Stimulated activated CD8-positive, alpha-beta memory T cell treated with anti-CD3 and anti-CD28 coated beads, Interleukin-12 subunit alpha, Interleukin-12 subunit beta, amount 100 ng/mL, for 4 hours (primary cell): ENCODE data around the gene RNU6-1.

Experiments
- DNase-seq: peaks from one replicate; pipeline ENCODE4 v3.0.0-alpha.2; 2020; ENCODE audit warnings: low read depth

The RNU6-1 gene

DNA sequence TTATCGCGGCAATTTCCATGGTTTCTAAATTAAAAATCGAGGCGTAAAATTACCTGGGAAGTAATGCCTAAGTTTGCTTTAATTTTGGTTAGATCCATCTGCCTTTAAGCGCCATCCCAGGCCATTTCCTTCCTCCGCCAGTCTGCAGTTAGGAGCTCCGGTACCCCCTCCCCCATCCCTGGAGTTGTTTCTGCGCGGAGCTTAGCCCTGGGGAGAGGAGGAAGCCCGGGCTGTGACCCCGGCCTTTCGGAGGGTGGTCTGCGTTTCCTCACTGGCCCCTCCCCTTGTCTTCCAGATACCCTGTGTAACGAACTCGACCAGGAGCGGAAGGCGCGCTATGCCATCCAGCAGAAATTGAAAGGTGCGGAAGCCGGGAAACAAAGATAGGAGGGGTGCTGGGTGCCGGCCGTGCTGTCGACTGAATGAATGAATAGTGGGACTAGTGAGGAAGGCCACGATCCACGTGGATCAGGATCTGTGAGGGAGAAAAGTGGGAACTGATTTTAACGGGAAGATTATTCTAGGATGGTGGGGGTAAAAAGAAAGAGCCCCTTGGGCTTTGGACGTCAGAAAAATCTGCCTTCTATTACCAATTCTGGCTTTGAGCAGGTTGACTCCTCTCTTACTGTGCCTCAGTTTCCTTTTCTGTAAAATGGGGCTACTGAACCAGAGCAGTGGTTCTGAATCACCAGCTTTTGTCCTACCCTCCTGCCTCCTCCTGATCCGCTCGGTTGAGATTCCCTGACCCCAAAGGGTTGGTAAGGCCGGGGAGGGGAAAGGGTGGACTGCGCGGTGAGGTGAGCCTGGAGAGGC lies 6.7 kb downstream of the RNU6-1 start:
- no peak for DNase-seq

DNA sequence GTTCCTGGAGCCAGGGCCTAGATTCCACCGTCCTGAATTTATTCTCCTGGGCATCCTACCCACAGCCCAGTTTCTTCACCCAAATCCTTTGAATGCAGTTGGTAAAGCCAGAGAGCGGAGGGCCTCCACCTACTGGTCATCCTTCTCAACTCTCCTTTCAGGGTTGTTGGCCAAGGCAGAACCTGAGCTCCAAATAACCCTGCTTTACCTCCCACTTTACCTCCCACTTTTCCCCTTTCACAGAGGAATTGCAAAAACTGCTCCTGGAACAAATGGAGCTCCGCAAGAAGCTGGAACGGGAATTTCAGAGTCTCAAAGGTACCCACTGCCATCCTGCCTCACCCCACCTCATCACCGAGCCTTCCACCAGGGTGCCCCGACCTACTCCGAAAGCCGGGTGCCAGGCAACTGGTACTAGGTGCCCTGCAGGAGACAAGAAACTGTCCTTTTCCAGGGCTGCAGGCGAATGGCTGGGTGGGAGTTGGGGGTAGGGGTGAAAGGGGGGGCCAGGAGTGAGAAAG lies 7.8 kb downstream of the RNU6-1 start:
- DNase-seq: no peak

DNA sequence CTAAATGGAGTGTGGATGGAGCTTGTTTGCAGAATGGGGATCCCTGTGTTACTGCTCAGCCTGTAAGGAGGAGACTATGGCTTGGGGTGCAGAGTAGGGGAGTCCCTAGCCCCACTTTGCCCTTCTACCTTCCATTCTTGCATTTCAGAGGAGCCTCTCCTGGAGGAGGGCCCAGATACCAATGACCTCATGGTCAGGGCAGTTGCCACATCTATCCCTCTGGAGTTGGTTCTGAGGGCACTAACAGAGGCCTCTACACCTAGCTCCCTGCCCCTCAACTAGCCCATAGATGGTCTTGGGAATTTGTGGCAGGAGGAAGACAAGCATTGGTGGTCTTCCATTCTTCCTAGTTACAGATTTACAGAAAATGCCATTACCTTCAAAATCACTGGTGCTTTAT lies 8.5 kb downstream of the RNU6-1 start:
- no peak for DNase-seq

DNA sequence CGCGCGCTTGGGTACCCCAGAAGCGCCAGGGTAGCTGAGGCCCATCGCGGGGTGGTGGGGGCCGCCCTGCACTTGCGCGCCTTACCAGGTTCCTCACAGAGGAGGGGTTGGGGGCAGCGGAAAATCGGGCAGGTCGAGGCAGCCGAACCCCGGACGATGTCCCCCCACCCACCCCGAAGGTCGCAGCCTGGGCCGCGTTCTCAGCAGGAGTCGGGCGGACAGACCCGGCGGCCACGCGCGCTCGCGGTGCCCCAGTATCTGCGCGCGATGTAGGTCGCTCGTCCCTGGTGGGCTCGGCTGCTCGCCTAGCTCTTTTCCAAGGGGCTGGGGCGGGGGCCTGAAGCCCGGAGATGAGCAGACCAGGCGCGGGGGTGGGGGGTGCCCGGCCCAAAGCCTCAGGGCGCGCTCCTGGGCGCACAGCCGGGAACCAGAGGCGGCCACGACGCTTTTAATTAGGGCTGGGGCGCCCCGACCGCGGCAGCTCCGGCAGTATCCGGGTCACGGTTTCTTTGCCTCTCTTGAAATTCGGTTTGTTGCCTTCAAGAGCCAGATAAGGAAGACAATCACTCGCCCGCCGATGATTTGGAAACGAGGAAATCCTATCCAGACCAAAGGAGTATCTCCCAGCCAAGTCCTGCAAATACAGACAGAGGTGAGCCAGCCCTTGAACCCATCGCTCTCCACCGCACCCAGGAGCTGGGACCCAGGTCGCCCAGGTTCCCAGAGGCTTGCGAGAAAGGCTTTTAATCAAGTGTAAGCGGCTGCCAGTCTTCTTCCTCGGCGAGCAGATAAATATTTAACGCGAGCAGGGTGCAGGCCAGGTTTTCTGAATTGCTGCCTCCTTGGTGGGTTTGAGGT lies 10.0 kb downstream of the RNU6-1 start:
- DNase-seq: no peak

DNA sequence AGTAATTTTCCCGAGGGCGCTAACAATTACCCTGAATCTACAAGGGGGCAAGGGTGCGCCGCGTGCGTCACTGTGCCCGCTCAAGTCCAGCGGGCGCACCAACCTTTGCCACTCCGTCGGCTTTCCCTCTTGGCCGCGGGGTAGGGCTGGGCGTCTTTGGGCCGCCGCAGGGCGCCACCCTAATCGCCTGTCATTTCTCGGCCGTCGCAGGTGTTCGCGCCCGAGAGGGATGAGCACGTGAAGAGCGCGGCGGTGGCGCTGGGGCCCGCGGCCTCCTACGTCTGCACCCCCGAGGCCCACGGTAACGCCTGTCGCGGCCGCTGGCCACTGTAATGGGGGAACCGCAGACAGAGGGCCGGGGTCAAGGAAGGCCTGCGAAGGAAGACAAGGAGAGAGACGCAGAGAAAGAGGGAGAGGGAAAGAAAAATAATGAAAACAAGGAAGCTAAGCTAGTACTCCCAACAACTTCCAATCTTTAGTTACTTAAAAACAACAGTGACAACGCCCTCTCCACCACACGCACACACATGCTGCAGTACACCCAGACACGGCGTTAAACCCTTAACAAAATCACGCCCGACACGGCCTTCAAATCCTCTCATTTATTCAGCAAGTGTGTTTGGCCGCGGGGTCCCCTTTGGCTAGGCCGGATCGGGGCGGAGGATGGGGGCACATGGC lies 10.7 kb downstream of the RNU6-1 start:
- no peak for DNase-seq

DNA sequence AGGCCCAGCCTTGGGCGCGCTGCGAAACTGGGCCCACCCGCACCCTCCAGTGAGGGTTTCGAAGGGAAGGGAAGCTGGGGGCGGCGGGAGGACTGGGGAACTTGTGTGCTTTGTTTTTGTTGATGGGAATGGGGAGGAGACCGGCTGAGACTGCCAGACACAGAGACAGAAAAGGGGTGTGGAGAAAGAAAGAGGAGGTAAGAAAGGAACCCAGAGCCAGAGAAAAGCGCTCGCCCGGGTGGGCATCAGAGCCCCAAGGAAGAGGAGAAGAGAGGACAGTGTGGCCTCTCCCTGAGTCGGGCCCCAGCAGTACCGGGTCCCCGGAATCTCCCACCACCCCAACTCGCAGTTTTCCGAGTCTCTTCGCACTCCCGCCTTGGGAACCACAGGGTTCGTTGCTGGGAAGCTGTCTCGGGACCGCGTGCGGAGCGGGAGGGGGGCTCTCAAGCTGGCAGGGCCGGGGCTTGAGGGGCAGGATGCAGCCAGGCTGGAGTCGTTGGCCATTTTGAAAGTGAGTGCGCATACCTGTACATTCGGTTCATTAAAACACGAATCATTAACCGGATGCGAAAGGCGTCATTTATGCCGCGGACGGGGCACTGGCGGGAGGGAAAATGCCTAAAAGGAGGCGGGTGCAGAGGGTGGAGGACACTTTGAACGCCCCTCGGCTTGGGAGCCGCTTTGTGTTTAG lies 11.4 kb downstream of the RNU6-1 start:
- no peak for DNase-seq

DNA sequence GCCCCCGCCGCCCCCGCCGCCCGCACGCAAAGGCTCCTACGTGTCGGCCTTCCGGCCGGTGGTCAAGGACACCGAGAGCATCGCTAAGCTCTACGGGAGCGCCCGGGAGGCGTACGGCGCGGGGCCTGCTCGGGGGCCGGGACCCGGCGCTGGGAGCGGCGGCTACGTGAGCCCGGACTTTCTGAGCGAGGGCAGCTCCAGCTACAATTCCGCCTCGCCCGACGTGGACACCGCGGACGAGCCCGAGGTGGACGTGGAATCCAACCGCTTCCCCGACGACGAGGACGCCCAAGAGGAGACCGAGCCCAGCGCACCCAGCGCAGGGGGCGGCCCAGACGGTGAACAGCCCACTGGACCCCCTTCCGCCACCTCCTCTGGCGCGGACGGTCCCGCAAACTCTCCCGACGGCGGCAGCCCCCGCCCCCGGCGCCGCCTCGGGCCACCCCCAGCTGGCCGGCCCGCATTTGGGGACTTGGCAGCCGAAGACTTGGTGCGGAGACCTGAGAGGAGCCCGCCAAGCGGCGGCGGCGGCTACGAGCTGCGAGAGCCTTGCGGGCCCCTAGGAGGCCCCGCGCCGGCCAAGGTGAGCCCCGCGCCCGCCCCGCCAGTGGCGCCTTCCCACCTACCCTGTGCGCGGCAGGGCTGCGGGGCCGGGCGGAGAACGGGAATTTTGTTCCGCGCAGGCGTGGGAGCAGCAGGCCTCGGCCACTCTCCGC lies 12.1 kb downstream of the RNU6-1 start:
- DNase-seq: no peak

DNA sequence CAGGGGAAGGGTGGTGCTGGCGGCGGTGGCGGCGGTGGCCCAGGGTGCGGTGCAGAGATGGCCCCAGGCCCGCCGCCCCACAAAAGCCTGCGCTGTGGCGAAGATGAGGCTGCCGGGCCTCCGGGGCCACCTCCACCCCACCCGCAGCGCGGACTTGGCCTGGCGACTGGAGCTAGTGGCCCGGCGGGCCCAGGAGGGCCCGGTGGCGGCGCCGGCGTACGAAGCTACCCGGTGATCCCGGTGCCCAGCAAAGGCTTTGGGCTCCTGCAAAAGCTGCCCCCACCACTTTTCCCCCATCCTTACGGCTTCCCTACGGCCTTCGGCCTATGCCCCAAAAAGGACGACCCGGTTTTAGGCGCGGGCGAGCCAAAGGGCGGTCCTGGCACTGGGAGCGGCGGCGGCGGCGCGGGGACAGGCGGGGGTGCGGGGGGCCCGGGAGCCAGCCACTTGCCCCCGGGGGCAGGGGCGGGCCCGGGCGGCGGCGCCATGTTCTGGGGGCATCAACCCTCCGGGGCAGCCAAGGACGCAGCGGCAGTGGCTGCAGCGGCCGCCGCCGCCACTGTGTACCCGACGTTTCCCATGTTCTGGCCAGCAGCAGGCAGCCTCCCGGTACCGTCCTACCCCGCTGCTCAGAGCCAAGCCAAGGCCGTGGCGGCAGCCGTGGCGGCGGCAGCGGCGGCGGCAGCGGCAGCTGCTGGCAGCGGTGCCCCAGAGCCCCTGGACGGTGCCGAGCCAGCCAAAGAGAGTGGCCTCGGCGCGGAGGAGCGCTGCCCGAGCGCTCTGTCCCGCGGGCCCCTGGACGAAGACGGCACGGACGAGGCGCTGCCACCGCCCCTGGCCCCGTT lies 12.9 kb downstream of the RNU6-1 start:
- DNase-seq: no peak

DNA sequence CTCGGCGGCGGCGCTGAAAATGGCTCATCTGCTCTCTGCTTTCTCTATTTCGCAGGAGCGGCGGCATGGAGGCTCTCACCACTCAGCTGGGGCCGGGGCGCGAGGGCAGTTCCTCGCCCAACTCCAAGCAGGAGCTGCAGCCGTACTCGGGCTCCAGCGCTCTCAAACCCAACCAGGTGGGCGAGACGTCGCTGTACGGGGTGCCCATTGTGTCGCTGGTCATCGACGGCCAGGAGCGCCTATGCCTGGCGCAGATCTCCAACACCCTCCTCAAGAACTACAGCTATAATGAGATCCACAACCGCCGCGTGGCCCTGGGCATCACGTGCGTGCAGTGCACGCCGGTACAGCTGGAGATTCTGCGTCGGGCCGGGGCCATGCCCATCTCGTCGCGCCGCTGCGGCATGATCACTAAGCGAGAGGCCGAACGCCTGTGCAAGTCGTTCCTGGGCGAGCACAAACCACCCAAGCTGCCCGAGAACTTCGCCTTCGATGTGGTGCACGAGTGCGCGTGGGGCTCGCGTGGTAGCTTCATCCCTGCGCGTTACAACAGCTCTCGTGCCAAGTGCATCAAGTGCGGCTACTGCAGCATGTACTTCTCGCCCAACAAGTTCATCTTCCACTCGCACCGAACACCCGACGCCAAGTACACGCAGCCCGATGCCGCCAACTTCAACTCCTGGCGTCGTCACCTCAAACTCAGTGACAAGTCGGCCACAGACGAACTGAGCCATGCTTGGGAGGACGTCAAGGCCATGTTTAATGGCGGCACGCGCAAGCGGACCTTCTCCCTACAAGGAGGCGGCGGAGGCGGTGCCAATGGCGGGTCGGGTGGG lies 13.7 kb downstream of the RNU6-1 start:
- no peak for DNase-seq

DNA sequence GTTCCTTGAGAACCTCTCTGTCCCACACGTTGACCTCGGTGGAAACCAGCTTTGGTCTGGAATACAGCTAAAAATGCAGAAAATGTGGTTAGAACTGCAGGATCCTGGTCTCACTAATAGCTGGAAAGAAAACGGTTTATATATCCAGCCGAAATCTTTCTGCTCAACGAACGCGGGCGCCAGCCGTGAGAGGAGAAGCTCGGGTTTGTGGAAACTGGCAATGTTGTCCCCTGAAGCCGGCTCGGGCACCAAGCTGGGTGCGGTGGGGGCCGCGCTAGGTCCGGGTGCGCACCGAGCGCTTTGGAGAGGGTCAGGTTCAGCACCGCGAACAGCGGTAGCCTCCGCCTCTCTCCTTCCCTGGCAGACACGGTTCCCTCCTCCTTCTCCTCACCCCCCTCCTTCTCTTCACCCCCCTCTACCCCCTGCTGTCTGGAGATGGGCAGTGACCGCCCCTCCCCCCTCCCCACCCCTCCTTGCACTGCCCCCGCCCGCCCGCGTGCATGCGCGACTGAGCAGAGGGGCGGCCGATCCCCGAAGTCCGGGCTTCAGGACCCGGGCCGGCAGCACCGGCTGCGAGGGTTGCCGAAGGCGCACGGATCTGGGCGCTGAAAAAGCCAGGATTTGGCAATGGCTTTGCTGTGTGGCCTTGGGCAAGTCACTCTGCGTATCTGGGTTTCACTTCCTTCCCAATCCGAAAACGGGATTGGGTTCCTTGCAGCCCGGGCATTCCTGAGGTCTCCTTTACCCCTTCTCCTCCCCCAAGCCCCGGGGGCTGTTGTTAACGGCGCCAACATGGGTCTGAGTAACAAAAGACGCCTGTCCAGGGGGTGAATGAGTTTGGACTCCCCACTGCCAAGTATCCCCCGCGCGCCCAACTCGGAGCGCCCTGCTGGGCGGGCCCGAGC lies 14.6 kb downstream of the RNU6-1 start, which contains the start of gene SKOR1:
Gene SKOR1, plus strand, starts transcription at position 534 of the 905 bp plus-strand sequence. Its CDS starts 94 bp downstream, at position 628.
- no peak for DNase-seq

DNA sequence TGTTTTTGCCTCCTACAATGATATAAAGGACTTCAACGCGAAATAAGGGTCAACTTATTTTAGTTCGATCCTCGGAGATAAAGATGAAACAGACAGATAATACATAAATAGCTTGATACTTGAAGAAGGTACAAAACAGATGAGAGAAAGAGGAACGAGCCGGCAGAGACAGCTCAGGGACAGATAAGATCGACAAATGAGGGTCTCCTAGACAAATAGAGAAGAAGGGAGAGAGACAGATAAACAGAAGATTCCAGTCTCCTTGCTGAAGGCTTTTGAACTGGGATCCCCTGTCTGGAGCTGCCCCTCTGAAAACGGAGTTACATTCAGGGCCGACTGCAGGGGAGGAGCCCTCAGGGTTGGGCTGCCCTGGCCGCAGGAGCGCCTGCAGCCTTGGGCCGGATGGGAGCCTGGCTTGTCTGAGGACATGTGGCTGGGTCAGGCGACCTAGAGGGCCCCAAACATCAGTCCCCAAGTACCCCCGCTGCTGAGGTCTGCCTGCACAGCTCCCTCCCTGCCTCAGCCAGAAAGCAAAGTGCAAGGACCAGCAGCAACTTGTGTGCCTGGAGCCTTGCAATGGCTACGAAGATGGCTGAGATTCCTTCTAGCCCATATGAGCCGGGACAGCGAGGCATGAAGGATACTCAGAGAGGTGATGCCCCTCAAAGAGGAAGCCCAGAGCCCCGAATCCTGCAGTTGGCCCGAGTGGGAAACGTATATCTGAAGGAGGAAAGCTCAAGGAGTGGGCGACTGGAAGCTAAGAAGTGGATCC lies 15.5 kb downstream of the RNU6-1 start:
- DNase-seq: no peak

DNA sequence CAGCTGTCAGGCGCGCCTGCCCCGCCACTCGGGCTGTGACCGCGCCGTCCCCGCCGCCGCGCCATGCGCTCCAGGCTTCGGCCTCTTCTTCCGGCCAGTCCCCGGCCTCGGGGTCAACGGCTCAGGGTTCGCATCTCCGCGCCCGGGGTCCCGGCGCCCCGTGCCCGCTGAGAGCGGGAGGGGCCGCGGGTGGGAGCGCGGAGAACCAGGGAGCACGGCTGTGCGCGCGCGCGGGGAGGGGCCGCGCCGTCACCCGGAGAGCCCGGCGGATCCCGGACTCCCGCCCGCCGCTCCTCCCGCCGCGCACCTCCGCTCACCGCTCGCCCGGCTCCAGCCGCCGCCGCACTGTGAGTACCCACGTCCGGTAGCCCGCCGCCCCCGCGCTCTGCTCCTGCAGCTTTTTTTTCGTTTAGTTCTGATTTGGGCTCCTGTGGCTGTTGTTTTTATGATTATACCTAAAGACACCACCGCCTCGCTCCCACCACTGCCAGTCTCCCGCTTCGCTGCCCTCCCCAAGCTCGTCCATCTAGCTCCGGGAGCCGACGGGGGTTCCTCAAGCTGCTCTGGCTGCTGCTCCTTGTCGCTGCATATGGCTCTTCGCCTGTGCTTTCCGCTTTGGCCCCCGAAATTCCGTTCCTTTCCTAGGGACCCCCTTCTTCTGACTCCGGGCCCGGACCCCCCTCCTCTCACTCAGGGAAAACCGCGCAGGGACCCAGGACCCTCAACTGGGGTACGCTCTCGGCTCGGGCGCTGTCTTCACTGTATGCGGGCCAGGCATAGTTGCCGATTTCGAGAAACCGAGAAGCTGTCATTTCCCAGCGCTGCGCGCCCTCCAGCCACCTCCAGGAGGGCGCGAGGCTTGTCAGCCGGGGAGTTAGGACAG lies 16.3 kb downstream of the RNU6-1 start:
- DNase-seq: no peak

DNA sequence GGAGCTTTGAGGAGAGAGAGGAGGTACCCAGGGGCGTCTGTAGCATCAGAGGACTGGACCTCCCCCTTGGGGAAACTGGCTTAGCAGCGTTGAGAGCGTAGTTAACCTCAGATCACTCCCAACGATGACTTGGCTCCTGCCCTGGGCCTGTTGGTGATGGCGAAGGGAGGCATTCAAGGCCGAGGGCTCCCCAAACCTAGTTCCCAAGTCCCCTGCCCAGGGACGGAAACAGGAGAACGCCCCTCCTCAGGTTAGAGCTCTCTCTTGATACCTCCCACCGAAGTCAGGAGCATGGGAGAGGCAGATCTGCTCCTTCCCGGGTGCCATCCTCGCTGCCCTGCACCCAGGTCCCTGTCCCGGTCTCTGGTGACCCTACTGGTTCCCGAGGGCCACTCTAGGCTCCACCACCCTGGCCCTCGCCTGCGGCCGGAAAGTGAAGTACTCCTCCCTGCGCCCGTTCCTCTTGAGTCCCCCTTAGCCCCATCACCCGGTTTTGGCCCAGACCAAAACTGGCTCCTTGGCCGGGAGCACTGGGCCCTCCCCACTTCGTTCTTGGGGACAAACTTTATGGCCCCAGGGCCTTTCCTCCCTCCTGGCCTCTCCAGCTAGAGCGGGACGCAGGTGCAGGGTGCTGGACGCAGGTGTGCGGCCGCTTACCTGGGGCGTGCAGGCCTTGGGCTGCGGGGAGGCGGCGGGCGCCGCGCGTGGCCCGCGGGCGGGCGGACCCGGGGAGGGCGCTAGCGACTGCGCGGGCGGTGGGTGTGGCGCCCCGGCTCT lies 17.1 kb downstream of the RNU6-1 start:
- no peak for DNase-seq

DNA sequence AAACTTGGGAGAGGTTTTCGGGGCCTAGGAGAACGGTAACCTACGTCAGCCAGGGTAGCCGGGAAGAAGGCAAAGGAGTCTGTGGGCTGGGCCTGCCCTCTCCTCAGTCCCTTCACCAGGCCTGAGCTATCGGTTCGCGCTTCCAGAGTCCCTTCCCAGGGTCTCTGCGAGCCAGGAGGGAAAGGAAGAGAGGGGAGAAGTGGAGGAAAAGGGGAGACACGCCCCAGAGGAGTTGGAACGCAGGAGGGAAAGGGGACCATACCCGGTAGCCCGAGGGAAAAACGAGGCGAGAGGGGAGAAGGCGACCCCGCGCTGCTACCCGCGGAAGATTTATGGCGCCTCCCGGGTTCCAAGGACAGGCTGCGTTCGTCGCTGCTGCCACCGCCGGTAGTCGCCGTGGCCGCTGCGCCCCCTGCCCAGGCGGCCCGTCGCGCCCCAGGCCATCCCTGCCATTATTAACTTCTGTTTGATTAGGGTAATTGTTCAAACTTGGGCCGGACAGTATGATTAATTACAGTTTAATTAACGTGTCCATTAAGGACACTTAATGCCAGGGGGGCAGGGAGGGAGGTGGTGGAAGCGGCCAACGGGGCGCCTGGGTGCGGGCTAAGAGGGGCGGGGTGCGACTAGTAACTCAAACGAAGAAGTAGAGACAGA lies 17.9 kb downstream of the RNU6-1 start:
- DNase-seq: no peak
